Measurements from ENCODE around the gene IL22RA1. TPM values are rescaled to one million over a fixed set of nuclear protein-coding genes. Genes with fewer than 3 reads are reported as not detected.

Gene IL22RA1
- total RNA-seq, 2 experiments from 2014 or later: not detected

- DNase-seq (ENCODE audit: low spot score): no peak
- no peaks in the 10 kb centered on the region for H3K36me3 ChIP-seq (ENCODE audit: insufficient read depth, low read length)
- no peak overlapping the region for H2AFZ ChIP-seq (ENCODE audit: low read length)
- H4K20me1 ChIP-seq (ENCODE audit: insufficient read depth, low read length): no peaks in the 10 kb centered on the region
- H3K9me2 ChIP-seq (ENCODE audit: insufficient read depth, low read length): no peaks in the 10 kb centered on the region
- H3K4me2 ChIP-seq (ENCODE audit: low read length): no peak overlapping the region
- ChIA-PET CTCF (ENCODE audit: unreplicated experiment) (no interaction called here), POLR2A (interaction anchor here (0.6 kb wide), 1 partner anchor 158 kb away, joined by 3 read pairs; no protein-coding TSS in a partner anchor)
- H3K79me2 ChIP-seq (ENCODE audit: insufficient read depth, low read depth, low read length): no peaks in the 10 kb centered on the region
- H3K4me1 ChIP-seq (ENCODE audit: insufficient read depth, low read length, poor library complexity, severe bottlenecking): no peaks in the 10 kb centered on the region
- TF ChIP-seq EZH2phosphoT487 (IDR thresholded peaks at IDR 0.05; ENCODE audit: borderline replicate concordance, low read depth, low read length) (no peak), CTCF (conservative IDR thresholded peaks at IDR 0.05; ENCODE audit: low read length) (no peak)
- no peak overlapping the region for H3K27ac ChIP-seq (ENCODE audit: low read depth, low read length, poor library complexity, severe bottlenecking)
- intact Hi-C loops (cut with micrococcal nuclease; ENCODE audit: unreplicated experiment): no loop called here
- no TSS peak for BruUV-seq (replicated peaks)
- H3K4me3 ChIP-seq (ENCODE audit: low read depth, low read length, poor library complexity, severe bottlenecking): no peak overlapping the region
- H3K9me3 ChIP-seq (ENCODE audit: low read length): no peaks in the 10 kb centered on the region
These were observed 32.2 kb downstream of the IL22RA1 start for GRCh38 chr1:24110642-24111261.

DNA sequence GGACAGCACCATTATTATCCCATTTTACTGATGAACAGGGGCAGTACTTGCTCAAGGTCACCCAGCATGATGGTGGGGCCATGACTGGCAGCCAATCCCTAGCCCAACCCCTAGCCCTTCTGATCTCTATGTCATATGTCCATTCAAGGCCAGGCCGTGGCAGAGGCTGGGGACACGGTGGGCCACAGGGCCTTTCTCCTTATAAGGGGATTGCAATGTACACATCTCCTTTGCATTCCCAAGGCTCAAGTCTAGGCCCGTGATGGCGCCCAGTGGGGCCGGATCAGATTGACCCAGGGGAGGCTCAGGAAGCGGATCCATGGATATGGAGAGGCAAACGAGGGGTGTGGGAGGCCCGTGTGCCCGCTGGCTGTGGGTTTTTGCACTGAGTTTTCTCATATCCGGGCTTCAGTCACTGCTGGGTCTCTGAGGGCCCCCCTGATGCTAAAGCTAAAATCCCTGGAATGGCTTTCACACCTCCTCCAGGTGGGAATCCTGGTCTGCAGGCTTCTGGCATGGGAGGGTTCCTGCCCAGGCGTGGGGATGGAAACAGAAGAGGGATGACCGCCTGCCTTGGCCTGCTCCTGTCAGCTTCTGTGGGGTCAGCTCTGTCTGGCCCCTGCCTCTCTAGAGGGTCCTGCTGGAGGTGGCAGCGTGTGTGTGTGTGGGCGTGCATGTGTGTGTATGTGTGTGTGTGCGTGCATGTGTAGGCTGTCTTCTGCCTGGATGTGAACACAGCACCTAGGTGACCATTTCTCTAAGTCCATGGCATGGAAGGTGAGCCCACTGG lies 33.1 kb downstream of the IL22RA1 start:
- Histone ChIP-seq H3K4me2 (ENCODE audit: low read length) (no peak overlapping the region), H3K4me1 (ENCODE audit: insufficient read depth, low read length, poor library complexity, severe bottlenecking) (no peaks in the 10 kb centered on the region), H3K36me3 (ENCODE audit: insufficient read depth, low read length) (no peaks in the 10 kb centered on the region), H3K4me3 (ENCODE audit: low read depth, low read length, poor library complexity, severe bottlenecking) (no peak overlapping the region), H3K9me2 (ENCODE audit: insufficient read depth, low read length) (no peaks in the 10 kb centered on the region), H3K9me3 (ENCODE audit: low read length) (no peaks in the 10 kb centered on the region), H3K79me2 (ENCODE audit: insufficient read depth, low read depth, low read length) (no peaks in the 10 kb centered on the region), H4K20me1 (ENCODE audit: insufficient read depth, low read length) (no peaks in the 10 kb centered on the region), H2AFZ (ENCODE audit: low read length) (no peak overlapping the region), H3K27ac (ENCODE audit: low read depth, low read length, poor library complexity, severe bottlenecking) (no peak overlapping the region)
- intact Hi-C loops (cut with micrococcal nuclease; ENCODE audit: unreplicated experiment): no loop called here
- BruUV-seq (replicated peaks): no TSS peak
- POLR2A ChIA-PET: no interaction called here
- DNase-seq (ENCODE audit: low spot score): no peak
- CTCF ChIA-PET (ENCODE audit: unreplicated experiment): no interaction called here
- TF ChIP-seq EZH2phosphoT487 (IDR thresholded peaks at IDR 0.05; ENCODE audit: borderline replicate concordance, low read depth, low read length) (no peak), CTCF (conservative IDR thresholded peaks at IDR 0.05; ENCODE audit: low read length) (no peak)

- DNase-seq (ENCODE audit: low spot score): no peak
- H3K9me2 ChIP-seq (ENCODE audit: insufficient read depth, low read length): no peaks in the 10 kb centered on the region
- no peaks in the 10 kb centered on the region for H3K9me3 ChIP-seq (ENCODE audit: low read length)
- BruUV-seq (replicated peaks): no TSS peak
- CTCF ChIA-PET (ENCODE audit: unreplicated experiment): no interaction called here
- H2AFZ ChIP-seq (ENCODE audit: low read length): no peak overlapping the region
- H3K79me2 ChIP-seq (ENCODE audit: insufficient read depth, low read depth, low read length): no peaks in the 10 kb centered on the region
- intact Hi-C loops (cut with micrococcal nuclease; ENCODE audit: unreplicated experiment): no loop called here
- H3K36me3 ChIP-seq (ENCODE audit: insufficient read depth, low read length): no peaks in the 10 kb centered on the region
- no peak overlapping the region for H3K4me3 ChIP-seq (ENCODE audit: low read depth, low read length, poor library complexity, severe bottlenecking)
- no peak overlapping the region for H3K4me2 ChIP-seq (ENCODE audit: low read length)
- no peaks in the 10 kb centered on the region for H4K20me1 ChIP-seq (ENCODE audit: insufficient read depth, low read length)
- POLR2A ChIA-PET: no interaction called here
- TF ChIP-seq CTCF (conservative IDR thresholded peaks at IDR 0.05; ENCODE audit: low read length) (no peak), EZH2phosphoT487 (IDR thresholded peaks at IDR 0.05; ENCODE audit: borderline replicate concordance, low read depth, low read length) (no peak)
- H3K4me1 ChIP-seq (ENCODE audit: insufficient read depth, low read length, poor library complexity, severe bottlenecking): no peaks in the 10 kb centered on the region
- no peak overlapping the region for H3K27ac ChIP-seq (ENCODE audit: low read depth, low read length, poor library complexity, severe bottlenecking)
These were observed 33.8 kb downstream of the IL22RA1 start for GRCh38 chr1:24109166-24109483.
